ENCODE results near the gene COL28A1.
A peak's percentile ranks its signal among the peaks of the same experiment; 100 is the strongest.
"Not testable (repeated sequence)": the region's sequence is repeated elsewhere in the genome, so short reads cannot be mapped to it uniquely, and the experiment has no call there.

The COL28A1 gene
- 0 to 0.40 reads per million in 2 donors for total RNA-seq

DNA sequence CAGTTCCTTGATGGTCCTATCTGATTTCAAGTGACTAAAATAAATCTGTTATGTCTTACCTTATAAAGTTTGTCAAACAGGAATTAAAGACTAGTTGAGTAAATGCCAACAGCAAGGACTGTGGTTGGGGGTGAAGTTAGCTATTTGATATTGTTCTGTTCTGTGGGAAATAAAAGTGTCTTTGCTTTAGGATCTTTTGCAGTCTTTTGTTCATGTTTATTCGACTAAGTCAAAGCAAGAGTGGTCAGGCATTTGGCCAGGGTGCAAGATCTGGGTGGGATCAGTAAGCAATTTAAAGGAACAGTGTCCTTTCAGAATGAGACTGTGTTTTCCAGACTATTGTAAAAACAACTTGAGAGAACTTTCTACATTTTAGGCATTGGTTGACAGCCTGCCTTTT is at the start of gene COL28A1:
COL28A1 (minus strand) TSS at position 183 of the 400 bp plus-strand sequence. CDS start 2,998 bp downstream, outside the sequence.
- no peak for DNase-seq

DNA sequence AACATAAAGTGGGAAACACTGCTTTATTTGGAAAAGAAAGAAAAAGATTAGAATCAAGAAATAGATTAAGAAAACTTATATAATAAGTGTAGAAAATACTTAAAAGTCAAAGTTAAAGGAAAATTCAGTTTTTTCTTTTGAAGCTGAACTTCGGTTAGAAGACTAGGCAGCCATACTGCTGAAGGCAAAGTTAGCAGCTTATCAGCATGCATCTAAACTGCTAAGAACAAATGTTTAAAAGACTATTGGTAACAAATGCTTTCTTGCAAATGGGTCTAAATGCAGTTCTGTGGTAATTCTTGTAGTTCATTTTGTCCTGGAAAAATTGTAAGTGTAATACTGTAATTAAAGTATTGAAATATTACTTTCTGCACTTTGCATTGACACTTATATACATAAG is 49.0 kb upstream of the COL28A1 start:
- DNase-seq = no peak

DNA sequence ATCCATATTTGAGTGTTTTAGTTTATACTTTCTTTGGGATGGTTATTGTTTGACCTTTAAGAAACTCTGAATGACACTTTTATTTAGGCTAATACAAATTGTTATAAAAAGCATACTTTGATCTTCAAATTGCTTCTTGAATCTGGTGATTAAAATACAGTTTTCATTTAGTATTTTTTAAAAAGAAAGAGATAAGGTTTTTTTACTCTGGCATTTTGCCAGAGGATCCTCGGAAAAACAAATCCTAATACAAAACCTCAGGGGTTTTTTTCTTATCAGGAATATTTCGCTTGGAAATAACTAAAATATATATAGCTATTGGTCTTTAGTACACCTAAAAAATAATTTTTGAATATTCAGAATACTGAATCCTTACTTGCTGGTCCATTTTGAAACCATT is 48.1 kb upstream of the COL28A1 start:
- no peak for DNase-seq

DNA sequence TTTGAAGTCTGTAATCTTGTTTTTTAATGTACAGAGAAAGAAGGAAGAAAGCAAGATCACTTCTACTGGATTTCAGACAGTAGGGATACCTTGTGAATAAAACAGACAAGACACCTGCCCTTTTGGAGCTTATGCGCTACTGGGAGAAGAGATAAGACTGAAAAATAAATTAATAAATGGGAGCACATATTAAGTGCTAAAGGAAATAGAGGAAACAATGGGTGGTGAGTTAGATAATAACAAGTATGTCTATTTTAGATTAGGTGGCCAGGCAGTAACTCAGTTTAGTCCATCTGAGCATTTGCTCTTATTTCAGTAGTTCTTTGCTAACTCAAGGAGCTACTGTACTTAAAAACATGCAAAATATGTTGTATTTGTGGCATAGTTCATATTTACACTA is 46.9 kb upstream of the COL28A1 start:
- no peak for DNase-seq

GRCh38 chr7:7581531-7582179 is 46.0 kb upstream of the COL28A1 start:
- DNase-seq = no peak

DNA sequence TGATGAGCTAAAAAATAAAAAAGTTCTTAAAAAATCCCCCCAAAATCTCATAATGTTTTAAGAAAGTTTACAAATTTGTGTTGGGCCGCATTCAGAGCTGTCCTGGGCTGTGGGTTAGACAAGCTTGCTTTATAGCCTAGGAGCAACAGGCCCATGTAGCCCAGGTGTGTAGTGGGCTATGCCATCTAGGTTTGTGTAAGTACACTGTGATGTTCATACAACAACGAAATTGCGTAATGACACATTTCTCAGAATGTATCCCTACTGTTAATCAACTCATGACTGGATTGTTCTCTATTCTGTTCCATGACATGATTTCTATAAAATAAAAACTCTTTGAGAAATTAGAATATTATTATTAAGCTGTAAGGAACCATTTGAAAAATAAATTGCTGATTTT is 44.0 kb upstream of the COL28A1 start:
- no peak for DNase-seq

DNA sequence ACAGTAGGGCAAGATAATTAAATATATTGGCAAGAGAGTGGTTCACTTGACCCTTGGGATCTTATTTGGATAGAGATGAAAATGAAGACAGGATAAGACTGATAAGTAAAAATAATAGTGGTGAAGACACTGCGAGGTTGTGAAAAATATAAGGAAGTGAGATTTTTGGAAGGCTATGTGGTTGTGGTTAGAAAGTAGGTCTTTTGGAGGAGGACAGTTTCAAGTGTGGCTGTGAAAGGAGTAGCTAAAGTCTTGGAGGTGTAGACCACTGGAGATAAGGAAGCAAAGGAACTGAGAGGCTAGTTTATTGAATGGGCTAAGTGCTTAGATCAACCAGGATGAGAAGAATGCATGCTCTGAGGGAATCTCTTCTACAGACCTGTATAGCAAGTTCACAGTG is 42.2 kb upstream of the COL28A1 start:
- DNase-seq = no peak

DNA sequence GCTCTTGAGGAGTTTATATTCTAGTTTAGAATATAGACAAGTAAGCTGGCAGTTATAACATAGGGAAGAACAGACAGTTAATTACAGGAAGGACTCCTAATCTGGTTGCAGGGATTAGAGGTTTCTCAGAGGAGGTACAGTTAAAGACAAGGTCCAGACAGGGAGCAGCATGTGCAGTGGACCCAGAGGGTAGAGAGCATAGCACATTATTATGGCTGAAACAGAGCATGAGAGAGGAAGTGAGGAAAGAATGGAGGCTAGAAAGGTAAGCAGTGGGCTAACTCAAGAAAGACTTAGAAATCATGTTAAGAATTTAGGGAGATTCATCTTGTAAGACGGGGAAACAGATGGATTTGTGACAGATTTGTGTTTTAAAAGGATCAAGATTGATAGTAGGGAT is 40.7 kb upstream of the COL28A1 start:
- no peak for DNase-seq

- DNase-seq = no peak
Measured at GRCh38 chr7:7573701-7574100, 38.0 kb upstream of the COL28A1 start.

- DNase-seq = no peak
Measured at GRCh38 chr7:7570584-7570983, 34.9 kb upstream of the COL28A1 start.

- no peak for DNase-seq
Measured at GRCh38 chr7:7569615-7570014, 33.9 kb upstream of the COL28A1 start.

DNA sequence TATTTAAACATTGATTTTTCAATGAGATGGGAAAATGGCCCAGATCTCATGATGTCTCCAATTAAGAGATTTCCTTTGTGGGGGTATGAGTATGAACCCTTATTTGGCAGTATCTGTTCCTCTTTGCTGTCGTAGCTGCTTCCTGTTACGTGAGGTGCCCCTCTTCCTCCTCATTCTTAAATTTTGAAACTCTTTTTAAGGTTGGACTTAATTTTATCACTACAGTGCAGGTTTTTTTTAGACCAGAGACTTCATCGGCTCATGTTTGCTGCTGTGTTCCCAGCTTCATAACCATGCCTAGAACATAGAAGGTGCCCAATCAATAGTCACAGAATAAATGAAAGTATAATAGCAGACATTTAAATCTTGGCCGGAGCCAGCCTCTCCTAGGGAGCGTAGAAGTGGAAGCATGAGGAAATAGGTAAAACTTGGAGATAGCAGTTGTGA is 33.4 kb upstream of the COL28A1 start:
- DNase-seq = peak in 2 of 5 experiments; percentile 32 to 73

DNA sequence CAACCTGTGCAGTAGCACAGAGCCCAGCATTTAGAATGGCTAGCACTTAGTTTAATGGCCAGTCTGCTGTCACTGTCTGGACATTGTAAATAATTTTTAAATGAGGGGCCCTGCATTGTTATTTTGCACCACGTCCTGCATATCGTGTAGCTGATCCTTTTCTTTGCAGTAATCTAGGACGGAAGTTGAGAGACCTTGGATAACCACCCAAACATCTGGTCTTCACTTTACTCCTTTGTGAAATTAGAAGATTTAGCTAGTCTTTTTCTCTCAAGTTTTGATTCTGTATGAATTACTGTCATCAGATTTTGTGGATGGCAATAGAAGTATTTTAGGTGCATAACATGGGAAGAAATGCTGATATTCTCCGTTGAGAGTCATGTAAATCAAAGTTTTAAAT is 32.9 kb upstream of the COL28A1 start:
- no peak for DNase-seq

DNA sequence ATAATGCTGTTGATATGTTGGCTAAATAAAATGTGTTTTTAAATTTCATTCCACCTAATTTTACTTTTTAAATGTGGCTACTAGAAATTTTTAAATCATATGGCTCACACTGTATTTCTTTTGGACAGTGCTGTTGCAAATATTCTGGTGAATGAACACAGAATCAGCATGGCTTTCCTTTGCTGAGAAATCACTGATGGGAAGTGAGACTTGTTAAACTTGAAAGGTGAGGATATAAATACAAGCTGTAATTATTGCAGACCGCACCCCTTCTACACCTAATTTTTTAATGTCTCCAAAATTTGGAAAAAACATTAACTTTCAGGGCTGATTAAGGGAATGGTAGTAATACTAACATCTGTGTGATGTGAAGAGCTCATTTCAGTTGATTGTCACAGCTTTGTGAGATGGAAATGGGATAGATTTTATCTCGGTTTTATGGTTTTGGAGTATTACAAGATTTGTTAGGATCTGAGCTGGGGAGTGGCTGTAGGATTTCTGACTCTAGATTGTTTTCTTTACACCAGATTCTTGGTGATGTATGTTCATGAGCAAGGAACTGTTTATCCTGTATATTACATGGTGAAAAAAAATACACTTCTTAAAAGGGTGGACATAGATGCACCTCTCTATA is 32.3 kb upstream of the COL28A1 start:
- no peak for DNase-seq

GRCh38 chr7:7566651-7567611 is 31.3 kb upstream of the COL28A1 start, which contains the start of gene MIOS:
Gene MIOS, plus strand, starts transcription at chr7:7566884. Its CDS starts 5,592 bp downstream, at chr7:7572476.
- DNase-seq = peak; percentile 63 to 83 (median 78)

DNA sequence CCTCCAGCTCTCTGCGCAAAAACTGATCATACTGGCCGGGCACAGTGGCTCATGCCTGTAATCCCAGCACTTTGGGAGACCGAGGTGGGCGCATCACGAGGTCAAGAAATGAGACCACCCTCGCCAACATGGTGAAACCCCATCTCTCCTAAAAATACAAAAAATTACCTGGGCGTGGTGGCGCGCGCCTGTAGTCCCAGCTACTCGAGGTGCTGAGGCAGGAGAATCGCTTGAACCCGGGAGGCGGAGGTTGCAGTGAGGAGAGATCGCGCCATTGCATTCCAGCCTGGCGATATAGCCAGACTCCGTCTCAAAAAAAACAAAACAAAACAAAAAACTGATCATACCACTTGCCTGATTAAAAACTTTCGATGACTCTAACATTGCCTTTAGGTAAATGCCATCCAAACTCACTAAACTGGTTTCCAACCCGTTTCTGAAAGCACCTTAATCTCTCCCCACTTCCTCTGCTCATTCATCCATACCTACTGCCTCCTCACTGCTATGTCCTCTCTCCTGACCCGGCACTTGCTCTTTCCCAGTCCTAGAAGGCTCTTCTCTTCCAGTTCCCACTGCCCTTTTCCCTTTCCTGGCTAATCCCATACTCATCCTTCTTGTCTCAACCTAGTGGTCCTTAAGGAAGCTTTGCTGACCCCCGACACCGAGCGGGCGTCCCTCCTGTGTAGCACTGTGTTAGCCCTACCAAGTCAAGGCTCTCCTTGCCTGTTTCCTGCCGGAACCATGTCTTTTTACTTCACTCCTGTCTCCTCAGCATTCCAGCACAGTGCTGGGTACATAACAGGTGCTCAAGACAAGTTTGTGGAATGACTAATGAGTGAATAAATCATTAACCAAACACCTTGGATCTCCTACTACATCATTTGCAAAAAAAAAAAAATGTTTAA is 30.3 kb upstream of the COL28A1 start:
- no peak for DNase-seq

- no peak for DNase-seq
Measured at GRCh38 chr7:7565018-7565680, 29.5 kb upstream of the COL28A1 start.

DNA sequence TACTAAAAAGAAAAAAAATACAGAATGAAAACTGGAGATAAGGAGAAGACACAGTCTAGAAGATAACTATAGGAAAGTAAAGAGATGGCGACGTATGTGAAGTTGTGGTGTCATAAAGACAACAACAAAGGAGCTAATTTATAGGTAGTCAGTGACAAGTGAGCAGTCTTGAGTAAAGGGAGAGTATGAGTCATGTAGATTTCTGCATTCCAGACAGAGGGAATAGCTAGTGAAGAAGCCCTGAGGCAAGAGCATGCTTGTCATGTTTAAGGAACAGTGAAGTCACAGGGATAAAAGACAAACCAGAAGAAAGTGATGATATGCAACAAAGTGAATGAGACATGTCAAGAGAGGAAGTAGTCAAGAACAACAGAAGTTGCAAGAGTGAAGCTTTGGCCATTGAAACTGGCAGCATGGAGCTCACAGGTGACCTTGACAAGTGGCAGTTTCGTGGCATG is 28.7 kb upstream of the COL28A1 start:
- DNase-seq = no peak

DNA sequence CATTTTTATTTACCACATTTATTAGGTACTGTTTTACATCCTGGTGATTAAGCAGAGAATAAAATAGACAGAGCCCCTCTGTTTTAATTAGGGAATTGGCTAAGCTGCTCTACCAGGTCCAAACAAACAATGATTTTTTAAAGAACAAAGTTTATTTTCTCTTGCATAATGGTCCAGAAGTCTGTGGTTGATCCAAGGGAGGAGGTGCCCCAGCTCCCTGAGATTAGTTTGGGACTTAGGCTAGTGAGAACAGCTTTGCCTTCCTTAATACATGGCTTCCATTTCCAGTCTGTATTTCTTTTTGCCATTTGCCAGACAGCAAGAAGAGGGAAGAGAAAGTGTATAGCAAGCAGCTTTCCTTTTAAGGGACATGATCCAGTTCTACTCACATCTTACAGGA is 28.1 kb upstream of the COL28A1 start:
- DNase-seq = no peak

DNA sequence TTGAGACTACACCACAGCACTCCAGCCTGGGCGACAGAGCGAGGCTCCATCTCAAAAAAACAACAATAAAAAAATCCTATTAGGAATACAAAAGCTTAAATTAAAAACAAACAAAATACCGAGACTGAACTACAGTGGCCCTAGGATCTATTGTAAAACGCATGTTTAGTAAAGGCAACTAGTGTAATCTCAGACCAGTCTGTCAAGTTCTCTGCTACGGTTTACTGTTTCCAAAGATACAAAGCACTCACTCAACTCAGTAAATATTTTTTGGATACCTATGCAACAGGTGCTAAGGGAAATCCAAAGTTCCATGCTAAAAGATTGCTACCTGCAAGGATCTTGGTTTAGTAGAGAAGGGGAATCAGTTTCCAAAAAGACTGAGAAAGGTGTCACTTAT is 27.6 kb upstream of the COL28A1 start:
- no peak for DNase-seq

DNA sequence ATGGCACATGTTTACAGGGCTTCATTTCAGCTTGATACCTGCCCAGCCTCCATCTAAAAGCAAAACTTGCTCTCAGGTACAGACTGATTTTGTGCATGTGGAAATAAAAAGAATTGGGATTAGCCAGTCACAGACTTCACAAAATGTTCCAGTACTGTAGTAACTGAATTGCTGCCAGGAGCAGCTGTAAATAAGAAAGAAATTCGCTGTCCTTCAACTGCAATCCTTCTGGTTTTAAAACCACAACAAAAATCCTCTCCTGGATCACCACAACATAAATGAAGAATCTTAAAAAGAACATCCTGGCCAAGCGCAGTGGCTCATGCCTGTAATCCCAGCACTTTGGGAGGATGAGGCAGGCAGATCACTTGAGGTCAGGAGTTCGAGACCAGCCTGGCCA is 27.1 kb upstream of the COL28A1 start:
- DNase-seq = no peak

GRCh38 chr7:7561591-7561990 is 25.9 kb upstream of the COL28A1 start:
- not testable (repeated sequence) for DNase-seq

All from T-helper 2 cell (primary cell).